Measurements from ENCODE around the gene CHST15.

Gene CHST15

GRCh38 chr10:124078028-124078427, 15.4 kb downstream of the CHST15 start:
- no peak for DNase-seq

DNA sequence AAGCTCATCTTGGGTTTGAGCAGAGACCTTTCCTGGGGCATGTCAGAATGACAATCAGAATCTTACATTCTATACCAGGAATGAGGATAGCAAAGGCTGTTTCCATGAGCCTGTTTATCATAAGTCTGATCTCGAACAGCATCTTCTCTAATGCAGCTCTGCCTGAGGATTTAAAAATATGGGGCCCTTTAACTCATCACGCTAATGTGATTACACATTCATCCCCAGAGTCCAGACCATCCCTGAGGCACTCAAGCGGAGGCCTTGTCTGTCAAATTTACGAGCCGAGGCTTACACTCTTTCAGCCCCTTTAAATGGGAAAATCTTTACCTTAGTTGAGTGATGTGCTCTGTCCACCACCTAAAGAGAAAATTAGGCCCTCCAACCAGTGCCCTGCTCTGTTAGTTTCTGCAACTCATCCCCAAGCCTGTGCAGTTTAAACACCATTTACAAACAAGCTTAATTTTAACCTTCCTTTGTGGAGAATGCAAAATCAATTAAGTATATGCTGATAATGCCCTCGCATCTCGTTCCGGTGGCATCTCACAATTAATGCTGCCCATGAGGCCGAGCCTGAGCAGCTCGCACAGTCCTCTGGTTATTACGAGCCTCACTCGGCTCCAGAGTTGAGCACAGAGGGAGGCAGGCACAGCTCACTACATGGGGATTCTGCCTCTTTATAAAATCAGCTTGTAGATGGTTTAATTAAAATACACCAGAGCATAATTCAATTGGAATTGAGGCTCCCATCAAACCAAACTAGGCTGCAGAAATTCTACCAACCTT, 16.0 kb downstream of the CHST15 start:
- DNase-seq, result no peak

- DNase-seq, result no peak
Measured at GRCh38 chr10:124076148-124076733, 17.2 kb downstream of the CHST15 start.

- no peak for DNase-seq
Measured at GRCh38 chr10:124075231-124075955, 18.0 kb downstream of the CHST15 start.

- DNase-seq, result no peak
Measured at GRCh38 chr10:124074501-124075109, 18.8 kb downstream of the CHST15 start.

DNA sequence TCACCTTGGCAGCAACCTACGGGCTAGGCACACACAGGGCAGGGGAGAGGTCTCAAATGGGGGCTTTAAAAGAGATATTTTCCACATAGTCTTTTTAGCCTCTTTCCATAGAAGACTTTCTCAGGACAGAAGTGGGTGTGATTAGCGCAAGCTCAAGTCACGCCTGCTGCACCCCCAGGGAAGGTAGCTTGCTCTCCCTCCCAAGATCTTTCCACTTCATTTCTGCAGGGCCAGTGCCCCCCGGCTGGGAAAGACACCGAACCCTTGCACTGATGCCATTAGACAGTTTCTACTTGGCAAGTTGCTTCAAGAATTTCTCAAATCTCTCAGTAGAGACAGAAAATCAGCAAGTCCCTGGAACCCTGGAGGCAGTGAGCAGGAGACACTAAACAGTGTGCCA, 19.4 kb downstream of the CHST15 start:
- DNase-seq, result no peak

- no peak for DNase-seq
Measured at GRCh38 chr10:124072541-124072940, 20.9 kb downstream of the CHST15 start.

DNA sequence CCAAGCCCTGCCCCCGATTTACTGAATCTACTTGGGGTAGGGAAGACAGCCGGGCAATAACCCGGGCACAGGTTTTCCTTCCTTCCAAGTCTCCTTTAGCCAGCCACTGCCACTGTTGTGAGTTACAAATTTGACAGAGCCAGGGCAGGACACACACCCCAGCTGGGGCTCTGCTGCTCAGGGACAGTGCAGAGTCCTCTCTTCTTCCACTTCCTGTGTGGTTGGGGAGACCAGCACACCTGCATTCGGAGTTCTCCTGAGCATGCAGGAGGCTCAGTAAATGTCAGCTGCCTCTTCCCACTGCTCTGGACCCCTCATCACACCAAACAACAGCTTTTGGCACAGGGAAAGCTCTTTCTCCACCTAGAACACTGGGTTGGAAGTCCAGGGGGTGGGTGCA, 21.3 kb downstream of the CHST15 start:
- DNase-seq, result no peak

DNA sequence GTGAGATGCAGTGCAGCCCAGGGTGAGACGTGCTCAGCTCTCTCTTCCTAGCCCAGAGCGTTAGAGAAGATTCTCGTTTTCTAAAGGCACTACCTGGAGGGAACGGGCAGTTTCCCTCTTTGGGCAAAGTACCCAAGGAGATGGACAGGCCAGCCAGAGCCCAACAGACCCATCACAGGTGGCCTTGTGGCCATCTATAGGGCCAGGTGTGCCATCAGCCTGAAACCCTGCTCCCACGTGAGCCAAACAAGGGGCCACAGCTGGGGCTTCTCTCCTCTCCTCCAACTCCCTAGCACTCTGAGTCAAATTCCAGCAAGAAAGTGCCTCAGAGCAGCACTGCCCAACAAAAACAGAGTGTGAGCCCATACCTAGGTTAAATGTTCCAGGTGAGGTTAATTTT, 22.3 kb downstream of the CHST15 start:
- no peak for DNase-seq

GRCh38 chr10:124070666-124071065, 22.7 kb downstream of the CHST15 start:
- DNase-seq, result no peak

DNA sequence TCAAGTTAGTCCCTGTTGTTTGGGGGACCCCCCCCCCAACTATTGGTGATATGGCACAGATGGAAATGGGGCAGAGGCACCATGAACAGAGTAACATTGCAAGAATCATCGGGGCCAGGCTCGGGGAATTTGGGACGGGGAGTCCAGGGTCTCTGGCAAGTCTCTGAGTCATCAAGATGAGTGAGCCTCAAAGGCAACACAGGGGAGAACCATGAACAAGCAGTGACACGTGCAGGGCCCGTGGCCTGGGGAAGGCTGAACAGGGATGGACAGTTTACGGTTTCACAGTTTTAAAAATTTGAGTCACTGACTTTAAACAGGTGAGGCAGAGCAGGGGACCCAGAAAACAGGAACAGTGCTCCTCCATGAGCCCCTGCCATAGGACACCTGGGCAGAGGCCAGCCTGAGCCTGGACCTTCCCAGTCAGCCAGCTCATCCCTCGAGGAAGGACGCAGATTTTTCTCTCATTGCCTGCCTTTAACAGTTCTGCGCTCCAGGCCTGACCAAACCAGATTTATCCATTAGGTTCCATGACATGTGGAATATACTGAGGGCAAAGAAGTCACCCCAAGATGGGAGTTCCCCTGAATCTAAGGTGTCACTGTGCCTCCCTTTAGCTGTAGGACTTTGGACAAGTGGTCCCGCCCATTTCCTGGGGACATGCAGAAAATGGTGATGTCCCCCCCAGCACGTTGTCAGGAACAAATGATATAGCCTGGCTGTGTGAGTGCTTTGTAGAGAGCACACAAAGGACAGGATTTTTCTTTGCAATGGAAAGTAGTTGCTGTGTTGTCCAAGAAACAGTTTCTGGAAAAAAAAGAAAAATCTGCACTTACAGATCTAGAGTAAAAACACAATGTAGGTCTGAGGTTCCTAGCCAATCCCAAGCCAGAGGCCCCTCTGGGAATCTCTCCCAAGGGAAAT, 23.8 kb downstream of the CHST15 start:
- DNase-seq, result no peak

DNA sequence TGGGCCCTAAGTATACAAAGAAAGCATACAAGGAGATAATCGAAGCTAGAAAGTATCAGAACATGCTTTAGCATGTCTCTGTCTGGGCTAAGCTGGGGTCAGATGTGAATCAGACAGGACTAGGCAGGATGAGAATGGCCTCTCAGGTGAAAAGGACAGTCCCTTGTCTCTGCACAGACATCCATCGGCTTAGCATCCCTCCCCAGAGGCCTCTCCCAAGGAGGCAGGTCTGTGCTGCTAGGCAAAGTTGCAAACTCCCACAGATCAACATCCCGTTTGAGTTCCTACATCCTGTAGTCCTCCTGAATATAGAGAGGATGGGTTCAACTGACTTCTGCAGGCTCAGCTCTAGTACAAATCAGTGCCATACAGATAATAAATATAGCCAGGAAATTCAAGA, 24.5 kb downstream of the CHST15 start:
- DNase-seq, result no peak

DNA sequence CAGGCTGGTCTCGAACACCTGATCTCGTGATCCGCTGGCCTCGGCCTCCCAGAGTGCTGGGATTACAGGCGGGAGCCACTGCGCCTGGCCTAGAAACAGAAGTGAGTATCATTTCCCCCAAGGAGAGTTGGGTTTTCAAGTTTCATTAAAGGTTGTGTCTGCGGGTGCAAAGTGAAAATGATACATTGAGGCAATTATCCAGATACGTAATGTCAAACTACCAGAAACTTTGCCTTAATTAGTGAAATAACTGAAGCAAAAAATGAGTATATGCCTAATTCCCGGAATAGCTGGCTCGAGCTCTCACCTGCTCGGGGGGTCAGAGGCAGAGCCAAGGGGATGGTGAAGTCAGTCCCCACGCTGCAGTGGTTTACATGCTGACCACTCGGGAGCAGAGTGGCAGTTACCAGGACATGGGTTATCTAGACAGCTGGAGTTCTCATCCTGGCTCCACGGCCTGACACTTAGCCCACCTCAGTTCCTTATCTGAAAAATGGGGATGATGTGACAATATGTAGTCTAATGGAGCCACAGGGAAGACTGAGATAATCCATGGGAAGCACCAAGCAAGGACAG, 25.5 kb downstream of the CHST15 start:
- no peak for DNase-seq

GRCh38 chr10:124066781-124067714, 26.4 kb downstream of the CHST15 start:
- DNase-seq, result no peak

DNA sequence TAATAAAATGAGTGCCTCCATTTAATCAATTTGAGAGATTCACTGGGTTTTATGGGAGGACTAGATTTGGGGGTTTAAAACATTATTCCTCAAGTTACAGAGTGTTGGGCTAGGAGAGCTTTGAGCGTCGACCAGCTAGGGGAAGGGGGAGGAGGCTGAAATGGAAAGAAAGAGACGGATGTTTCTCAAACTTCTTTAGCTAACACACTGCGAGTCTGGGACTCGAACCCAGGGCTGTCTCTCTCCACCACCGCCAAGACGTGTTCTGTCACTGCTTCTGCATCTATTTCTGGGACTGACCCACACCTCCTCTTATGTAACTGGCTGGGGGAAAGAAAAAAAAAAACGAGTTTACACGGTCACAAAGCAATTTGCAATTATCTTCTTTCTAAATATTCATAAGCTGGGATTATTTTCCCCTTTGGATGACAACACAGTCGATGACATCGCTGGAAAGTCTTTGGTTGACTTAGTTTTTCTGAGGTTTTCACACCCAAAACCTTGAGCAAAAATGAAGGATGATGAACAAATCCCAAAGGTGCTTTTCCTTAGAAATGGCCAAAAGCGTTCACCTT, 27.2 kb downstream of the CHST15 start:
- no peak for DNase-seq

DNA sequence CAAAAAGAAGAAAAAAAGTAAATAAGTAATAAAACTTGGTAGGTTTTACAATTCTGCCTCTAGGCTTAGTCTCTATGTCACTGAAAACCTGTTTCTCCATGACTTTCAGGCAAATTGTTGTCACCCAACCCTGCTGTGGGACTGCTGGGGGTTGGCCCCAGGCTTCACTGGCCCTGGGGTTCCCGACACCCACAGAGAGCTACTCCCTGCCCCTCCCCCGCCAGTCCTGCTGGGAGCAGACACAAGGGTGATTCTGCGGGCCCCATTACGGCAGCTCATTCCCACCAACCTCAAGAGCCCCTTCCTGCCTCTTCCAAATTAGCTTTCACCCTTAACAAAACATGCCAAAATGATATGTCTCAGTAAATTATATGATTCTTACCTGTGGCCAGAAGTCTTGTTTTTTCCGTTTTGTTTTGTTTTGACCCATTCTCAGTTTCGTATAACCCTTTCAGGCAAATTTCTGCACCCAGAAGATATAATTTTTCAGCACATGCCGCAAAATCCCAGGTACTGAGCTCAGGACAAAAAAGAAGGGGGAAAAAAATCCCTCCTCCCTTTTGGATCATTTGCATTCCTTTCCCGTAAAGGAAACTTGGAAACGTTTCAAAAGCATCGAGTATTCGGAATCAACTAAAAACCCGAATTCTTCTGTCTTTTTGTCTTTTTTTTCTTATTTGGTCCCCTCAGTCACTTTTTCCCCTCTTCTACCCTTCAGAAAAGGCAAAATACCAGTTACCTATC, 27.8 kb downstream of the CHST15 start:
- DNase-seq, result no peak

- no peak for DNase-seq
Measured at GRCh38 chr10:124064676-124065075, 28.7 kb downstream of the CHST15 start.

DNA sequence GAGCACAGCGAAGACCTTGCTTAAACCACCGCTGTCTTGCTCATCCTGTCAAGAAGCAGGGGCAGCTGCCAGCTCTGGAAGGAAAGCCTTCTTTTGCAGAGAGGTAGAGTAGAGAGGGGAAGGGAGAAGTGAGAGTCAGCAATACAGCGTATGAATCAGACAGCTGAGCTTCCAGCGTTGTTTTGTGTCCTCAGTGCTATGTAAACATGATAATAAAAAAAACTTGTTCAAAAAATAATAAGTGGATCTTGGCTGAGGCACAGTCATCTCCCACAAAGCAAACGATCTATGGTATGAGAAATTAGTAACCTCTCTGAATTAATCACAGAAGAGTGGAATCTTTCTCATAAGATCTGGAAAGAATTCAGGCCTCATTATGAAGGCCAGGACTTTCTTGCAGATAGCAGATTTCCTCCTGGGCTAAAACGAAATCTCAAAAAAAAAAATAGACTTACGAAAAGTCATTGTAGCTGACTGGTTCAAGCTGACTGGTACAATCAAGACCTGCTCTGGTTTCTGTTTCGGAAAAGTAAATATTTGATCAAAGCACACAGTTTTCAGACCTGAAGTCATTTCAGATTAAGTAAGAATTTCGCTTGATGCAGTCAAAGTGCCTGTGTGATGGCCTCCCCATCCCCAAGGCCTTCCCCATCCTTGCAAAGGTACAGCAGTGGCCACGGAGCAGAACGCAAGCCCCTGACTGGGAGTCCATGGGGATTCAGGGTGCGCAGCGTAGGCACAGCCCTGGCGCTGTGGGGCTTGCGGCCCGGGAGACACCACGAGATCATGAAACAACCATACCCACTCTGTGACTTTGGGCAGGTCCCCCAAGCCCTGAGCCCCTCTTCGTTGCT, 29.4 kb downstream of the CHST15 start:
- no peak for DNase-seq

DNA sequence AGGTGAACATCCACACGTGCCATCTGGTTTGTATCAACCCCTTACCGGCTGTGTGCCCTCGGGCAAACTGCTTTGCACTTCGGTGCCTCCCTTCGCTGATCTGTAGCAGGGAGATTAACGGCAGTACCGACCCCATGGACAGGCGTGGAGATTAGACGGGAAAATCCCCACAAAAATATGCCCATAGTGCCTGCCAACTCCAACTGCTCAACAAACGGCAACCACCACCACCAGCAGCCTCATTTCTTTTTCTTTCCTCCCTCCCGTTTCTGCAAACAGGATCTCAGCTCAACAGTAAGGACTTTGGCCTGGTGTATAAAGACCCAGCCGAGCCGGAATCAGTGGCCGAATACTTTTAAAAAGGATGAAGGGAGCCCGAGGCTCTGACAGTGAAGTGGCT, 31.0 kb downstream of the CHST15 start:
- DNase-seq, result no peak

Data from HCEC 1CT (cell line).